ENCODE results near the gene AANAT. TPM values are rescaled to one million over a fixed set of nuclear protein-coding genes. Genes with fewer than 3 reads are reported as not detected.

AANAT gene
- total RNA-seq, 2 experiments from 2014 or later = not detected

- H3K9me2 ChIP-seq (ENCODE audit: insufficient read depth, low read length) = no peaks in the 10 kb centered on the region
- peak overlapping the region; percentile 65 for H3K27ac ChIP-seq (ENCODE audit: low read depth, low read length, poor library complexity, severe bottlenecking)
- peak overlapping the region; percentile 74 for H3K4me2 ChIP-seq (ENCODE audit: low read length)
- H3K4me1 ChIP-seq (ENCODE audit: insufficient read depth, low read length, poor library complexity, severe bottlenecking) = peaks cover 77% of the 10 kb centered on the region
- no peaks in the 10 kb centered on the region for H4K20me1 ChIP-seq (ENCODE audit: insufficient read depth, low read length)
- no TSS peak for BruUV-seq (replicated peaks)
- DNase-seq (ENCODE audit: low spot score) = no peak
- no peaks in the 10 kb centered on the region for H3K9me3 ChIP-seq (ENCODE audit: low read length)
- no peak overlapping the region; the same call in 1 of the 2 replicates for H2AFZ ChIP-seq (ENCODE audit: low read length)
- ChIA-PET CTCF (ENCODE audit: unreplicated experiment) (interaction anchor here (0.6 to 3.1 kb wide), 7 partner anchors 9 to 85 kb away, joined by 3 to 28 read pairs (median 4); partner anchors contain the start of genes AANAT and UBE2O), POLR2A (interaction anchor here (0.8 to 8.2 kb wide), 10 partner anchors 9 to 149 kb away, joined by 3 to 57 read pairs (median 6); partner anchors contain the start of gene PRPSAP1)
- peak overlapping the region; percentile 96 for H3K4me3 ChIP-seq (ENCODE audit: low read depth, low read length, poor library complexity, severe bottlenecking)
- TF ChIP-seq CTCF (conservative IDR thresholded peaks at IDR 0.05; ENCODE audit: low read length) (no peak), EZH2phosphoT487 (IDR thresholded peaks at IDR 0.05; ENCODE audit: borderline replicate concordance, low read depth, low read length) (no peak)
- H3K36me3 ChIP-seq (ENCODE audit: insufficient read depth, low read length) = peaks cover 9% of the 10 kb centered on the region; the same call in 1 of the 2 replicates
- intact Hi-C loops (cut with micrococcal nuclease; ENCODE audit: unreplicated experiment) = loop anchor here (1.0 kb wide), 2 partner anchors 21 to 36 kb away; no protein-coding TSS in a partner anchor
- H3K79me2 ChIP-seq (ENCODE audit: insufficient read depth, low read depth, low read length) = peaks cover 40% of the 10 kb centered on the region
Observed at GRCh38 chr17:76501827-76502307, 34.5 kb downstream of the AANAT start.

- Histone ChIP-seq H3K79me2 (ENCODE audit: insufficient read depth, low read depth, low read length) (peaks cover 35% of the 10 kb centered on the region), H3K27ac (ENCODE audit: low read depth, low read length, poor library complexity, severe bottlenecking) (peak overlapping the region; percentile 65), H3K4me2 (ENCODE audit: low read length) (peak overlapping the region; percentile 74), H3K9me3 (ENCODE audit: low read length) (no peaks in the 10 kb centered on the region), H3K4me1 (ENCODE audit: insufficient read depth, low read length, poor library complexity, severe bottlenecking) (peaks cover 75% of the 10 kb centered on the region), H4K20me1 (ENCODE audit: insufficient read depth, low read length) (no peaks in the 10 kb centered on the region), H3K9me2 (ENCODE audit: insufficient read depth, low read length) (no peaks in the 10 kb centered on the region), H3K36me3 (ENCODE audit: insufficient read depth, low read length) (peaks cover 6% of the 10 kb centered on the region; the same call in 1 of the 2 replicates), H2AFZ (ENCODE audit: low read length) (peak overlapping the region; percentile 72), H3K4me3 (ENCODE audit: low read depth, low read length, poor library complexity, severe bottlenecking) (no peak overlapping the region)
- TF ChIP-seq CTCF (conservative IDR thresholded peaks at IDR 0.05; ENCODE audit: low read length) (no peak), EZH2phosphoT487 (IDR thresholded peaks at IDR 0.05; ENCODE audit: borderline replicate concordance, low read depth, low read length) (no peak)
- ChIA-PET CTCF (ENCODE audit: unreplicated experiment) (interaction anchor here (0.6 to 3.1 kb wide), 14 partner anchors 9 to 97 kb away, joined by 3 to 28 read pairs (median 4); partner anchors contain the start of genes AANAT and UBE2O), POLR2A (interaction anchor here (0.6 to 8.2 kb wide), 16 partner anchors 10 to 168 kb away, joined by 3 to 57 read pairs (median 5); partner anchors contain the start of genes AANAT and PRPSAP1)
- no TSS peak for BruUV-seq (replicated peaks)
- DNase-seq (ENCODE audit: low spot score) = no peak
- intact Hi-C loops (cut with micrococcal nuclease; ENCODE audit: unreplicated experiment) = no loop called here
Observed at GRCh38 chr17:76502341-76503211, 35.2 kb downstream of the AANAT start.

Measured in OCI-LY7 (cell line).